HPDE6-E6E7 (cell line): ENCODE data around the gene SRD5A1.

Experiments
- DNase-seq: peaks from one replicate; pipeline ENCODE4 v3.0.0; 2011; ENCODE audit warnings: missing footprints; ENCODE audit errors: extremely low spot score

SRD5A1 gene

GRCh38 chr5:6712577-6713273, 79.5 kb downstream of the SRD5A1 start:
- DNase-seq, result peak; percentile 90

- DNase-seq, result no peak
These were observed 80.3 kb downstream of the SRD5A1 start, which contains the start of gene TENT4A for GRCh38 chr5:6713274-6714225. TSS of gene TENT4A (plus strand) at chr5:6713432. CDS start at chr5:6713984, 552 bp downstream.

GRCh38 chr5:6714226-6715041, 81.2 kb downstream of the SRD5A1 start:
- DNase-seq, result no peak

- DNase-seq, result no peak
These were observed 82.0 kb downstream of the SRD5A1 start for GRCh38 chr5:6715271-6715670.

GRCh38 chr5:6715758-6716628, 82.8 kb downstream of the SRD5A1 start:
- no peak for DNase-seq

- DNase-seq, result no peak
These were observed 83.4 kb downstream of the SRD5A1 start for GRCh38 chr5:6716629-6717149.

- DNase-seq, result no peak
These were observed 84.0 kb downstream of the SRD5A1 start for GRCh38 chr5:6717247-6717646.

GRCh38 chr5:6717687-6718086, 84.4 kb downstream of the SRD5A1 start:
- no peak for DNase-seq

- no peak for DNase-seq
These were observed 85.0 kb downstream of the SRD5A1 start for GRCh38 chr5:6718161-6718681.

GRCh38 chr5:6718718-6719117, 85.5 kb downstream of the SRD5A1 start:
- DNase-seq, result no peak

GRCh38 chr5:6719417-6719816, 86.2 kb downstream of the SRD5A1 start:
- DNase-seq, result no peak

GRCh38 chr5:6719896-6720560, 86.8 kb downstream of the SRD5A1 start:
- no peak for DNase-seq

- no peak for DNase-seq
These were observed 87.3 kb downstream of the SRD5A1 start for GRCh38 chr5:6720561-6720921.

- DNase-seq, result no peak
These were observed 88.2 kb downstream of the SRD5A1 start for GRCh38 chr5:6721442-6721841.

GRCh38 chr5:6722015-6722414, 88.8 kb downstream of the SRD5A1 start:
- no peak for DNase-seq

GRCh38 chr5:6723122-6723815, 90.0 kb downstream of the SRD5A1 start:
- no peak for DNase-seq

GRCh38 chr5:6723816-6724300, 90.6 kb downstream of the SRD5A1 start:
- no peak for DNase-seq
